ENCODE data around the gene CHD6.

The CHD6 gene

GRCh38 chr20:41475503-41475902, 142.7 kb downstream of the CHD6 start:
- DNase-seq (ENCODE audit: extremely low read depth in 1 of 2, low read depth in 1 of 2): no peak

- DNase-seq (ENCODE audit: extremely low read depth in 1 of 2, low read depth in 1 of 2): no peak
Measured at GRCh38 chr20:41470362-41471095, 147.6 kb downstream of the CHD6 start.

- DNase-seq (ENCODE audit: extremely low read depth in 1 of 2, low read depth in 1 of 2): no peak
Measured at GRCh38 chr20:41469868-41470267, 148.3 kb downstream of the CHD6 start.

GRCh38 chr20:41468994-41469600, 149.1 kb downstream of the CHD6 start:
- no peak for DNase-seq (ENCODE audit: extremely low read depth in 1 of 2, low read depth in 1 of 2)

GRCh38 chr20:41467690-41468089, 150.5 kb downstream of the CHD6 start:
- DNase-seq (ENCODE audit: extremely low read depth in 1 of 2, low read depth in 1 of 2): no peak

GRCh38 chr20:41467220-41467619, 151.0 kb downstream of the CHD6 start:
- no peak for DNase-seq (ENCODE audit: extremely low read depth in 1 of 2, low read depth in 1 of 2)

DNA sequence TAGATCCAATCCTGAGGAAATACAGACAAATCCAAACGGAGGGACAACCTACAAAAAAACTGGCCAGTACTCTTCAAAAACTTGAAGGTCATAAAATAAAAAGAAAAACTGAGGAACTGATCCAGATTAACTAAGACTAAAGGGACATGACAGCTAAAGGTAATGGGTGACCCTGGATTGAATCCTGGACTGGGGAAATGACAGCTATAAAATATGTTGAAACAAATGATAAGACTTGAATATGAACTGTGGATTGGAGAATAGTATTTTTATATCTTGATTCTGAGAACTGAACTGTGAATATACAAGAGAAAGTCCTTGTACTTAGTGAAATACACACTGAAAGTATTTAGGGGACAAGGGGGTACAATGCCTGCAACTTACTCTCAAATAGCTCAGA, 154.6 kb downstream of the CHD6 start:
- no peak for DNase-seq (ENCODE audit: extremely low read depth in 1 of 2, low read depth in 1 of 2)

- DNase-seq (ENCODE audit: extremely low read depth in 1 of 2, low read depth in 1 of 2): no peak
Measured at GRCh38 chr20:41462372-41463161, 155.6 kb downstream of the CHD6 start.

- DNase-seq (ENCODE audit: extremely low read depth in 1 of 2, low read depth in 1 of 2): no peak
Measured at GRCh38 chr20:41458761-41459160, 159.4 kb downstream of the CHD6 start.

GRCh38 chr20:41457173-41457857, 160.9 kb downstream of the CHD6 start:
- DNase-seq (ENCODE audit: extremely low read depth in 1 of 2, low read depth in 1 of 2): no peak

- DNase-seq (ENCODE audit: extremely low read depth in 1 of 2, low read depth in 1 of 2): no peak
Measured at GRCh38 chr20:41456351-41456750, 161.8 kb downstream of the CHD6 start.

DNA sequence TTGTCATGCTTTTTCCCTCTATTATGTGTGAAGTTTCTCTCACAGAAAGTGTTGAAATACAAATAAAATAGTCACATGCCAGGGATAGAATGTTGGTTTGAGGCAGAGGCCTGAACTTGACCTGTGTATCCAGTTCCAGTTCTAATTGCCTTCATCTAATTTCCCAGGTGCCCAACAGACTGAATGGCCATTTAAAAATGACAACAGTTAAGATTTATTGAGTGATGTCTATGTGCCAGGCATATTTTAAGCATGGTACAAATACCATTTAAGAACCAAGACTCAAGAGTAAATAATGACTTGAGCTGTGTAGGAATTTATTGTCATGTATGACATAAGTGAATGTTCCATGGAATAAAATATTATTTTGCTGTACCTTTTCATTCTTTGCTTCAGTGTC, 163.9 kb downstream of the CHD6 start:
- no peak for DNase-seq (ENCODE audit: extremely low read depth in 1 of 2, low read depth in 1 of 2)

DNA sequence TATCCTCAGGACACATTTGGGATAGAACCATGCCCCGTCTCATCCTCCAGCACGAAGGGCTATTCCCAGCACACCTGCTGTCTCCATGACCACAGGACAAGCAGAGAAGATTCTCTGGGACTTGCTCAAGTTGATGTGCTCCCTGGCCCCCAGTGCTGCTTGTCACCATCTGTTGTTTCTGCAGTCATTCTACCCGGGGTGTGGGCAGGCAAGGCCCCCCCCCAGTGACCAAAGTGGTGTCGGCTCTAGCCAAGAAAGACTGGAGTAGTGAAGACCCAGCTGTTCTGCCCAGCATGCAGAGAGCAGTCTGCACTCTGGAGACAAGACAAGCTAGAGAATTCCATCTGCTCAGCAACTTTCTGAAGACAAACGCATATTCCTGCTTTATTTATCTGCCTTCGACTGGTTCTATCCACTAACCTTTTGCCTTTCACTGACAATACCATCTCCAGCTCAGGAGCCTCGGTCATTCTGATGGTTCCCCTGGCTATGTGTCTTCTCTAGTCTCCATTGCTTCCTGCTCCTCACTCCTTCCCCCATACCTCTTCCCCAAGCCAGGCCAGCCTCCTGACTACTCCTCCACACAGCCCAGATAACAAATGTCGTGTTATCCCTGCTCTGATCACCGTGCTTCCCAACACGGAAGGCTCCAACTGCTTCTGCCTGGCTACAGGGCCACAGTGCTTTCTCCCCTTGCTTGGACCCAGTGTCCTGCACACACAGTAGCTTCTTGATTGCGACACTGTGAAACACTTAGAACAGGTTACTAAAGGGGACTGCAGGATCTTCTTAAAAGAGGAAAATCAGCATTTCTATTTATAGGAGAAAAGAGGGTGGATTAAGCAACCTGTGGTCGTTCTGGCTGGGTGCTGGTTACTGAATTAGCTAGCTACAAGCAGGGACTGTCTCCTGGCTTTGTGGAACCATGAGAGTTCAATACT, 164.9 kb downstream of the CHD6 start:
- DNase-seq (ENCODE audit: extremely low read depth in 1 of 2, low read depth in 1 of 2): no peak

GRCh38 chr20:41452226-41452625, 166.0 kb downstream of the CHD6 start:
- no peak for DNase-seq (ENCODE audit: extremely low read depth in 1 of 2, low read depth in 1 of 2)

DNA sequence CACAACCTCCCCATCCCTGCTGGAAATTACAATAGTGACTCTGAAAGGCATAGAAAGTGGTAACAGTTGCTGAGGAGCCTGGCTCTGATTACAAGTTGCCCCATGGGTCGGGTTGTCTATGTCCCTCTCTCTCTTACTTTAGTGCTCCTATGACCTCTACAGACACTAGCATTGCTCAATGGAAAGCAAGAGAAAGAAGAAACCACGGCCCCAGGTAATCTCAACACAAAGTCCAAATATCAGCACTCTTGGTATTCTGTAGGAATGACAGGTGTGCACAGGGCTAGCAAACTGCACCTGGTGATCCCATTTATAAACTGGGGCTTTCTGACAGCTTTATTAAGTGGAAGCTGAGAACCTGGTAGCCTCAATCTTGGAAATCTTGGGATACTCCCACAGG, 171.2 kb downstream of the CHD6 start:
- DNase-seq (ENCODE audit: extremely low read depth in 1 of 2, low read depth in 1 of 2): no peak

GRCh38 chr20:41446456-41446855, 171.7 kb downstream of the CHD6 start:
- no peak for DNase-seq (ENCODE audit: extremely low read depth in 1 of 2, low read depth in 1 of 2)

DNA sequence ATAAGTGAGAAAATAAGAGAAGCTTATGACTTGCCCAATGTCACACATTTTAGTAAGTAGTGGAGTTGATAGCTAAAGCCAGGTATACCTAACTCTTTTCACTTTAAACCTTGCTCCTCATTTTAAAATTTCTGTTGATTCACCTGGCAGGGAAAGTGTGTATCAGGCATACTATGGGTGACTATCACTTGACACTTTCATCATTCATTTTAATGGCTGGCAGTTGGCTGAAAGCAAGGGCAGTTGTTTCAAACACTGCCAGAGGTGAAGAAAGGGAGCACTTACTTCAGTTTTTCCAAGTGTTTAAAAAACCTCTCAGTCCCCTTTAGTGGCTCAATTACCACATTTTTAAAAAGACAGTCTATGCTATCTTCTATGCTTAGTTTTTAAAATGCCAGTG, 173.4 kb downstream of the CHD6 start:
- DNase-seq (ENCODE audit: extremely low read depth in 1 of 2, low read depth in 1 of 2): no peak

DNA sequence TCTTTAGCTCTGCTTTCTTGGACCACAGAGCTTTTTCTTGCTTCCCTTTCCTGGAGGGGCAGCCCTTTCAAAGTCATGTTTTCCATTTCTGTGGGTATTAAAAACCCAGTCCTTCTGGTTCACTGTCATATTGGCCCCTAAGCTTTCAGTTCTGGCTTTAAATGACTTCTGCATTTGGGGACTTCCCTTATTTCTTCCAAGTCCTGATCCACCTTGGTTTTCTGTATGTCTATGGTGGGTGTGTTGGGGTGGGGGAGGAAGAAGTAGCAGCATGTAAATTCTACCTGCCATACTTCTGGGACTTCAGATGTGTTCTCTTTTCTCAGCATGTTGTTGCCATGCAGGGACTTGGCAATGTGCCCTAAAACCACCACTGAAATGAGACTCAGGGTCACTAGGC, 174.5 kb downstream of the CHD6 start:
- no peak for DNase-seq (ENCODE audit: extremely low read depth in 1 of 2, low read depth in 1 of 2)

- DNase-seq (ENCODE audit: extremely low read depth in 1 of 2, low read depth in 1 of 2): no peak
Measured at GRCh38 chr20:41440882-41441281, 177.3 kb downstream of the CHD6 start.

- no peak for DNase-seq (ENCODE audit: extremely low read depth in 1 of 2, low read depth in 1 of 2)
Measured at GRCh38 chr20:41437836-41438235, 180.3 kb downstream of the CHD6 start.
